Upper lobe of left lung (tissue), 6 donors: ENCODE results near the gene CDC73. TPM values are rescaled to one million over a fixed set of nuclear protein-coding genes. Genes with fewer than 3 reads are reported as not detected.
"Not testable (repeated sequence)": the region's sequence is repeated elsewhere in the genome, so short reads cannot be mapped to it uniquely, and the experiment has no call there.

ENCODE experiments used
- ATAC-seq, 2 donors: fragments of 200-7000 bp; cut with Tn5 transposase; one replicate each; pipeline ENCODE4 v1.9.1; 2022; ENCODE audit warnings: mild to moderate bottlenecking in 2 of 2, moderate library complexity in 2 of 2; ENCODE audit not compliant: low FRiP score in 2 of 2
- DNase-seq, 2 donors: peaks; one replicate each; pipeline ENCODE4 v3.0.0-alpha.2; 2019 to 2020
- H3K27ac ChIP-seq, 4 donors: fragments of 200-600 bp; sonication (generic); one replicate each; pipeline ENCODE4 v1.5.1; 2016 to 2019
- H3K27me3 ChIP-seq, 4 donors: fragments of 200-600 bp; sonication (generic); one replicate each; pipeline ENCODE4 v1.5.1; 2017 to 2019
- H3K36me3 ChIP-seq, 4 donors: fragments of 200-600 bp; sonication (generic); one replicate each; pipeline ENCODE4 v1.5.1; 2016 to 2019
- H3K4me1 ChIP-seq, 4 donors: fragments of 200-600 bp; sonication (generic); one replicate each; pipeline ENCODE4 v1.5.1; 2018 to 2019
- H3K4me3 ChIP-seq, 4 donors: fragments of 200-600 bp; sonication (generic); one replicate each; pipeline ENCODE4 v1.5.1; 2017 to 2019; ENCODE audit warnings: mild to moderate bottlenecking in 2 of 4, moderate library complexity in 1 of 4
- H3K9me3 ChIP-seq, 4 donors: fragments of 200-600 bp; sonication (generic); one replicate each; pipeline ENCODE4 v1.5.1; 2018 to 2019
- EP300 ChIP-seq, 4 donors: sonication (generic); formaldehyde crosslinking; IDR thresholded peaks; one replicate each; pipeline ENCODE4 v1.5.1; 2017; ENCODE audit warnings: antibody characterized with exemption in 4 of 4, control low read depth in 2 of 4
- POLR2A ChIP-seq, 4 donors: fragments of 450-650 bp; IDR thresholded peaks; one replicate each; pipeline ENCODE4 v1.5.1; 2016 to 2017; ENCODE audit warnings: antibody characterized with exemption in 4 of 4, mild to moderate bottlenecking in 2 of 4
- POLR2AphosphoS5 ChIP-seq, 2 donors: sonication (generic); formaldehyde crosslinking; IDR thresholded peaks; one replicate each; pipeline ENCODE4 v1.5.1; 2017; ENCODE audit warnings: antibody characterized with exemption in 2 of 2
- WGBS, 2 donors: methylation state at CpG; one replicate each; pipeline ENCODE4 v1.1.5; 2017 to 2018; 5-methylcytosine and 5-hydroxymethylcytosine counted together
- total RNA-seq, 6 donors: library from RNA; depleted of rRNA in 4 of 6; stranded (reverse); fragments of >200 nt in 4 of 6; gene quantifications; one replicate each; pipeline versions ENCODE4 v1.1.0 to v1.2.1, GENCODE V29; 2016 to 2021
- TF ChIP-seq, protein P1 (sequence below), 6 experiments: fragments of 450-650 bp in 4 of 6; fragments of 200-600 bp in 2 of 6; sonication (generic) in 2 of 6; IDR thresholded peaks; one replicate each; pipeline ENCODE4 v1.5.1; 2016 to 2019; ENCODE audit warnings: antibody characterized with exemption in 6 of 6
- donor health status: DM: no; HTN: no; CAD: no; lungs with moderate emphysema.
- donor health status: DM: no; HTN: yes; CAD: no; lungs with severe emphysema.

Gene CDC73
- total RNA-seq, 6 donors from 2014 or later, result 35.1 to 77.5 (median 47.5) TPM

DNA sequence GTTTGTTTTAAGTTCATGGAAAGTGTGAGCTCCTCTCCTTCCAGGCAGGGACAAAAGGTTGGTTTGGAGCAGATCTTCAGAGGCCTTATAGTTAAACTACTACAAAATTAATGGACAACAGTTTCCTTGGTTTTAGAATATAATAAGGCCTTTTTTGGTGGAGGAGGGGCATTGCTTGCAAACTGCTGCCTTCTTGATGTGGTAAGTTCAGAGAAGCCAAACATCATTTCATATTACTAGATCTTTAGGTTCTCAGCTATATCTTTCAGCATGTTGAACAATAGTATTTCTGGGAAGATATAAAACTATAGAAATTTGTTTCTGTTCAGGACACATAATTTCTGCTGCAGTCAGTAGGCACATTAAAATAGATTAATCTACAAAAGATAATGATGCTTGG is 162.4 kb downstream of the CDC73 start:
- ATAC-seq, result no peak
- TF ChIP-seq, protein P1, sequence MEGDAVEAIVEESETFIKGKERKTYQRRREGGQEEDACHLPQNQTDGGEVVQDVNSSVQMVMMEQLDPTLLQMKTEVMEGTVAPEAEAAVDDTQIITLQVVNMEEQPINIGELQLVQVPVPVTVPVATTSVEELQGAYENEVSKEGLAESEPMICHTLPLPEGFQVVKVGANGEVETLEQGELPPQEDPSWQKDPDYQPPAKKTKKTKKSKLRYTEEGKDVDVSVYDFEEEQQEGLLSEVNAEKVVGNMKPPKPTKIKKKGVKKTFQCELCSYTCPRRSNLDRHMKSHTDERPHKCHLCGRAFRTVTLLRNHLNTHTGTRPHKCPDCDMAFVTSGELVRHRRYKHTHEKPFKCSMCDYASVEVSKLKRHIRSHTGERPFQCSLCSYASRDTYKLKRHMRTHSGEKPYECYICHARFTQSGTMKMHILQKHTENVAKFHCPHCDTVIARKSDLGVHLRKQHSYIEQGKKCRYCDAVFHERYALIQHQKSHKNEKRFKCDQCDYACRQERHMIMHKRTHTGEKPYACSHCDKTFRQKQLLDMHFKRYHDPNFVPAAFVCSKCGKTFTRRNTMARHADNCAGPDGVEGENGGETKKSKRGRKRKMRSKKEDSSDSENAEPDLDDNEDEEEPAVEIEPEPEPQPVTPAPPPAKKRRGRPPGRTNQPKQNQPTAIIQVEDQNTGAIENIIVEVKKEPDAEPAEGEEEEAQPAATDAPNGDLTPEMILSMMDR (IDR thresholded peaks at IDR 0.05), result no peak
- TF ChIP-seq POLR2AphosphoS5 (IDR thresholded peaks at IDR 0.05) (no peak), EP300 (IDR thresholded peaks at IDR 0.05) (no peak), POLR2A (IDR thresholded peaks at IDR 0.05) (no peak)
- H3K36me3 ChIP-seq, result no peaks in the 10 kb centered on the region
- H3K4me1 ChIP-seq, result no peaks in the 10 kb centered on the region
- no peak overlapping the region for H3K27ac ChIP-seq
- H3K4me3 ChIP-seq, result no peak overlapping the region
- no peak for DNase-seq
- H3K27me3 ChIP-seq, result no peaks in the 10 kb centered on the region
- no peaks in the 10 kb centered on the region for H3K9me3 ChIP-seq

DNA sequence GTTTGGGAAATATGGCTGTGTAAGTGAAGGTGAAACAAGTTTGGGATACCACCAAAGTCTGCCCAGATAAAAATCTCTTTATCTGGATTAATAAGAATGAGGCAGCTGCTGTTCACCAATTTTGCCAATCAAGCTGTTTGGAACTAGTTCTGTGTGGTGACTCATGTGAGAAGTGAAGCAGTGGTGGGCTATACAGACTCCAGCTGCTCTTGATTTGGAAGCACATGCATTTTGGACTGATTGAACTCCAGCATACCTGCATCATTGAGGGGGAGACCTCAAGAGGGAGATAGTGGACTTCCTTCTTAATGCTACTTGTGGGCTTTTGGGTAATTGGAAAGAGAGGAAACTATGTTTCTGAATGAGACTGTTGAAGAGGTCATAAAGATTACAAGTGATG is 163.8 kb downstream of the CDC73 start:
- TF ChIP-seq POLR2AphosphoS5 (IDR thresholded peaks at IDR 0.05), result no peak
- Histone ChIP-seq H3K36me3 (no peaks in the 10 kb centered on the region), H3K4me1 (no peaks in the 10 kb centered on the region), H3K27ac (no peak overlapping the region), H3K4me3 (no peak overlapping the region), H3K27me3 (no peaks in the 10 kb centered on the region), H3K9me3 (no peaks in the 10 kb centered on the region)
- DNase-seq (no peak), ATAC-seq (no peak)

DNA sequence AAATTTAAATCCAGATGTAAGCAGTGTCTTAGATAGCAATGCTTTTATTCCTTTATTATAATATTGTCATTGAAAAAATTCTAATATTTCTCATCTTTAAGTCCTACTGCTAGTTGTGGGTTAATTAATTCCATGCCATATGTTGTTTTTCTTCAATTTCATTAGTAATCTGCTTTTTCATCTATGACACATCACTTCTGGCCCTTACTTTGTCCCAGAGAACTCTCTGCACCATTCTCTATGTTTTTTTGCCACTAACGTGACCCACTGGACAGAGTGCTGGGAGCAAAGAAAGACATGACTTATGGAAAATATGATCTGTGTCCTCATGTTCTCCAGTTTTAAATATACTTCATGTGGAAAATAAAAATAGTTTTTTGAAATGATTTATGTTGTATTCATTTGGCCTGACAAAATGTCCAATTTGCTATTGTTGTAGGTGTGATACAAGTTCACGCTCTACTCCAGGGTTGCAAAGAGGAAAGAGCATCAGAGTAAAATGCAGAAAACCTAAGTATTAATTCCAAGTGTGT is 166.8 kb downstream of the CDC73 start:
- WGBS, 2 donors, result 82 to 89% methylated on average over 2 of the region's 2 CpGs
- ATAC-seq, DNase-seq, H3K27me3 ChIP-seq, H3K9me3 ChIP-seq, H3K4me3 ChIP-seq, H3K27ac ChIP-seq, H3K36me3 ChIP-seq, H3K4me1 ChIP-seq: not testable (repeated sequence)

- ATAC-seq, result no peak
- no peak for DNase-seq
- WGBS, 2 donors, result 78 to 79% methylated on average over 2 of the region's 2 CpGs
Observed at GRCh38 chr1:193293726-193294125, 171.9 kb downstream of the CDC73 start.

GRCh38 chr1:193299038-193299437 is 177.2 kb downstream of the CDC73 start:
- Histone ChIP-seq H3K27me3 (no peaks in the 10 kb centered on the region), H3K27ac (no peak overlapping the region), H3K4me3 (no peak overlapping the region), H3K4me1 (no peaks in the 10 kb centered on the region), H3K9me3 (peaks cover 0 to 6% (median 0%) of the 10 kb centered on the region in 4 donors), H3K36me3 (no peaks in the 10 kb centered on the region)
- TF ChIP-seq EP300 (IDR thresholded peaks at IDR 0.05) (no peak), POLR2AphosphoS5 (IDR thresholded peaks at IDR 0.05) (no peak), POLR2A (IDR thresholded peaks at IDR 0.05) (no peak)
- TF ChIP-seq, protein P1 (IDR thresholded peaks at IDR 0.05), result no peak
- WGBS, 2 donors, result 71 to 76% methylated on average over 1 of the region's 1 CpG
- no peak for ATAC-seq
- no peak for DNase-seq

More at GRCh38 chr1:193293726-193294125, 171.9 kb downstream of the CDC73 start:
- H3K27me3 ChIP-seq, result no peaks in the 10 kb centered on the region
- no peaks in the 10 kb centered on the region for H3K4me1 ChIP-seq
- no peak overlapping the region for H3K4me3 ChIP-seq
- H3K9me3 ChIP-seq, result peaks cover 0 to 6% (median 0%) of the 10 kb centered on the region in 4 donors
- TF ChIP-seq, protein P1 (IDR thresholded peaks at IDR 0.05), result no peak
- TF ChIP-seq EP300 (IDR thresholded peaks at IDR 0.05) (no peak), POLR2A (IDR thresholded peaks at IDR 0.05) (no peak), POLR2AphosphoS5 (IDR thresholded peaks at IDR 0.05) (no peak)
- no peak overlapping the region for H3K27ac ChIP-seq
- no peaks in the 10 kb centered on the region for H3K36me3 ChIP-seq

DNA sequence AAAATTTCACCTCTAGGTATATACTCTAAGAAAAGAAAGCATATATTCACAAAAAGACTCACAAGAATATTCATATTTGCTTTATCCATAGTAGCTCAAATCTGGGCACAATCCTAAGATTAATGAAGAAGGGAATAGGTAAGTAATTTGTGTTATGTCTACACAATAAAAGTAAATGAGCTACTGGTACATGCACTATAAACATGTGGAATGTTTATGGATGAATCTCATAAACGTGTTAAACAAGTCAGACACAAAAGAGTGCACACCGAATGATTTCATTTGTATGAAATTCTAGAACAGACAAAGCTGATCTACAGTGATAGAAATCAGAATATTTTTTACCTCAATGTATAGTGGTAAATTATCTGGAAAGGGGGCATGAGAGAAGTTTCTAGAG is 179.9 kb downstream of the CDC73 start:
- no peak overlapping the region for H3K27ac ChIP-seq
- H3K9me3 ChIP-seq, result peaks cover 0 to 3% (median 0%) of the 10 kb centered on the region in 4 donors
- TF ChIP-seq POLR2AphosphoS5 (IDR thresholded peaks at IDR 0.05) (no peak), EP300 (IDR thresholded peaks at IDR 0.05) (no peak), POLR2A (IDR thresholded peaks at IDR 0.05) (no peak)
- TF ChIP-seq, protein P1 (IDR thresholded peaks at IDR 0.05), result no peak
- H3K27me3 ChIP-seq, result no peaks in the 10 kb centered on the region
- H3K4me1 ChIP-seq, result no peaks in the 10 kb centered on the region
- ATAC-seq, result no peak
- no peak overlapping the region for H3K4me3 ChIP-seq
- WGBS, 2 donors, result 73 to 75% methylated on average over 2 of the region's 2 CpGs
- H3K36me3 ChIP-seq, result no peaks in the 10 kb centered on the region
- no peak for DNase-seq
